Measurements from ENCODE around the gene IP6K3. TPM values are rescaled to one million over a fixed set of nuclear protein-coding genes. Genes with fewer than 3 reads are reported as not detected.

Gene IP6K3
- total RNA-seq, 4 donors from 2014 or later: 1.9 to 6.1 (median 5.5) TPM; not detected in 1

GRCh38 chr6:33690766-33691165, 55.9 kb downstream of the IP6K3 start:
- Histone ChIP-seq H3K36me3 (no peaks in the 10 kb centered on the region), H3K27ac (no peak overlapping the region), H3K4me1 (peaks cover 0 to 7% of the 10 kb centered on the region in 2 donors), H3K27me3 (no peaks in the 10 kb centered on the region), H3K9me3 (no peaks in the 10 kb centered on the region), H3K4me3 (no peak overlapping the region)
- intact Hi-C loops (cut with DNase I; ENCODE audit: low total_unique reads): loop anchor here (10.0 kb wide), 1 partner anchor 106 kb away; the partner anchor contains the start of gene BAK1
- no peak for DNase-seq
- TF ChIP-seq POLR2A (IDR thresholded peaks at IDR 0.05): no peak
- no peak for TF ChIP-seq CTCF (IDR thresholded peaks at IDR 0.05)

GRCh38 chr6:33689879-33690278, 56.8 kb downstream of the IP6K3 start:
- Histone ChIP-seq H3K27ac (no peak overlapping the region), H3K4me3 (no peak overlapping the region), H3K36me3 (no peaks in the 10 kb centered on the region), H3K4me1 (no peaks in the 10 kb centered on the region), H3K27me3 (no peaks in the 10 kb centered on the region), H3K9me3 (no peaks in the 10 kb centered on the region)
- DNase-seq: no peak
- intact Hi-C loops (cut with DNase I; ENCODE audit: low total_unique reads): loop anchor here (10.0 kb wide), 1 partner anchor 105 kb away; the partner anchor contains the start of gene BAK1
- no peak for TF ChIP-seq CTCF (IDR thresholded peaks at IDR 0.05)
- no peak for TF ChIP-seq POLR2A (IDR thresholded peaks at IDR 0.05)

- no peaks in the 10 kb centered on the region for H3K27me3 ChIP-seq
- no peak for TF ChIP-seq POLR2A (IDR thresholded peaks at IDR 0.05)
- TF ChIP-seq CTCF (IDR thresholded peaks at IDR 0.05): no peak
- H3K9me3 ChIP-seq: no peaks in the 10 kb centered on the region
- intact Hi-C loops (cut with DNase I; ENCODE audit: low total_unique reads): no loop called here
- no peak overlapping the region for H3K4me3 ChIP-seq
- no peaks in the 10 kb centered on the region for H3K36me3 ChIP-seq
- no peak for DNase-seq
- no peak overlapping the region for H3K27ac ChIP-seq
- no peaks in the 10 kb centered on the region for H3K4me1 ChIP-seq
These were observed 57.6 kb downstream of the IP6K3 start for GRCh38 chr6:33689148-33689494.

GRCh38 chr6:33688451-33689147, 58.1 kb downstream of the IP6K3 start:
- H3K36me3 ChIP-seq: no peaks in the 10 kb centered on the region

More at GRCh38 chr6:33688451-33689147, 58.1 kb downstream of the IP6K3 start:
- Histone ChIP-seq H3K27me3 (no peaks in the 10 kb centered on the region), H3K27ac (no peak overlapping the region), H3K9me3 (no peaks in the 10 kb centered on the region), H3K4me3 (no peak overlapping the region), H3K4me1 (no peaks in the 10 kb centered on the region)
- DNase-seq: no peak
- TF ChIP-seq CTCF (IDR thresholded peaks at IDR 0.05): no peak
- TF ChIP-seq POLR2A (IDR thresholded peaks at IDR 0.05): no peak
- intact Hi-C loops (cut with DNase I; ENCODE audit: low total_unique reads): no loop called here
